PC-3 (cell line): ENCODE data around the gene MAB21L2. TPM values are rescaled to one million over a fixed set of nuclear protein-coding genes. Genes with fewer than 3 reads are reported as not detected.

Experiments used
- ATAC-seq: fragments of 200-7000 bp; cut with Tn5 transposase; 2 replicates; pipeline ENCODE4 v1.9.1; 2020; ENCODE audit warnings: mild to moderate bottlenecking, moderate library complexity
- BruUV-seq: library from RNA; stranded (reverse); fragments of 400-500 nt; replicated peaks from 2 replicates; lab custom pipeline; 2021; lab: Mats Ljungman, UMichigan
- CTCF ChIA-PET: fragments of 300-600 bp; sonication (Branson Sonifier 250); formaldehyde crosslinking; loops from one replicate; lab custom pipeline; 2022; ENCODE audit warnings: antibody characterized with exemption; lab: Charles Lee
- POLR2A ChIA-PET: fragments of 300-600 bp; sonication (Branson Sonifier 250); formaldehyde crosslinking; loops from one replicate; lab custom pipeline; 2022; ENCODE audit warnings: antibody characterized with exemption; ENCODE audit not compliant: unreplicated experiment; lab: Charles Lee
- DNase-seq: peaks from one replicate; pipeline ENCODE4 v3.0.0-alpha.2; 2015
- H2AFZ ChIP-seq: fragments of 300-600 bp; sonication (generic); 2 replicates; pipeline ENCODE4 v1.6.0; 2016; ENCODE audit warnings: antibody characterized with exemption, low read length
- H3F3A ChIP-seq: fragments of 300-600 bp; sonication (generic); one replicate; pipeline ENCODE4 v1.6.0; 2017; ENCODE audit warnings: antibody characterized with exemption, low read length, control low read depth, mild to moderate bottlenecking; ENCODE audit not compliant: unreplicated experiment
- H3K27ac ChIP-seq: fragments of 300-600 bp; sonication (generic); 2 replicates; pipeline ENCODE4 v1.5.1; 2016; ENCODE audit warnings: mild to moderate bottlenecking, low read length
- H3K27me3 ChIP-seq: fragments of 300-600 bp; sonication (generic); 2 replicates; pipeline ENCODE4 v1.6.1; 2016; ENCODE audit warnings: low read length, mixed read lengths
- H3K36me3 ChIP-seq: fragments of 300-600 bp; sonication (generic); 2 replicates; pipeline ENCODE4 v1.6.1; 2016; ENCODE audit warnings: low read depth, mixed run types, low read length, mixed read lengths
- H3K4me1 ChIP-seq: fragments of 300-600 bp; sonication (generic); 2 replicates; pipeline ENCODE4 v1.5.1; 2016; ENCODE audit warnings: low read length; ENCODE audit not compliant: insufficient read depth
- H3K4me2 ChIP-seq: fragments of 300-600 bp; sonication (generic); 2 replicates; pipeline ENCODE4 v1.6.0; 2016; ENCODE audit warnings: low read length
- H3K4me3 ChIP-seq: fragments of 300-600 bp; sonication (generic); 2 replicates; pipeline ENCODE4 v1.5.1; 2016; ENCODE audit warnings: mild to moderate bottlenecking, low read length, mixed read lengths
- H3K79me2 ChIP-seq: fragments of 300-600 bp; sonication (generic); 2 replicates; pipeline ENCODE4 v1.6.1; 2017; ENCODE audit warnings: low read length, mixed read lengths
- H3K9ac ChIP-seq: fragments of 300-600 bp; sonication (generic); 2 replicates; pipeline ENCODE4 v1.6.0; 2016; ENCODE audit warnings: mild to moderate bottlenecking, low read length
- H3K9me2 ChIP-seq: fragments of 300-600 bp; sonication (generic); replicated peaks from 2 replicates; pipeline ENCODE4 v1.6.1; 2016; ENCODE audit warnings: mixed run types, low read length, mixed read lengths
- H3K9me3 ChIP-seq: fragments of 300-600 bp; sonication (generic); 2 replicates; pipeline ENCODE4 v1.6.1; 2016; ENCODE audit warnings: low read length, mixed read lengths
- H4K20me1 ChIP-seq: fragments of 300-600 bp; sonication (generic); 2 replicates; pipeline ENCODE4 v1.6.1; 2016; ENCODE audit warnings: low read length, mixed read lengths
- CTCF ChIP-seq: fragments of 300-600 bp; sonication (generic); conservative IDR thresholded peaks from 2 replicates; pipeline ENCODE4 v1.5.1; 2017; ENCODE audit warnings: antibody characterized with exemption, low read depth, mild to moderate bottlenecking, low read length
- EZH2 ChIP-seq: fragments of 300-600 bp; sonication (generic); IDR thresholded peaks from one replicate; pipeline ENCODE4 v1.6.1; 2017; ENCODE audit warnings: antibody characterized with exemption, mild to moderate bottlenecking, low read length; ENCODE audit not compliant: unreplicated experiment
- EZH2phosphoT487 ChIP-seq: fragments of 300-600 bp; sonication (generic); IDR thresholded peaks from 2 replicates; pipeline ENCODE4 v1.6.1; 2018; ENCODE audit warnings: mild to moderate bottlenecking, antibody characterized with exemption, low read length, borderline replicate concordance
- intact Hi-C: fragments of 100-400 bp; cut with micrococcal nuclease; formaldehyde crosslinking; loops from 2 replicates; pipeline ENCODE4 v1.9.0; 2023
- total RNA-seq: library from RNA; depleted of rRNA; stranded (reverse); fragments of >200 nt; gene quantifications from 2 replicates; pipeline ENCODE4 v1.2.3, GENCODE V29; 2014

The MAB21L2 gene
- total RNA-seq, 1 experiment from 2014 or later, result not detected

- BruUV-seq, result no TSS peak
- Histone ChIP-seq H3K9ac (no peak overlapping the region), H3F3A (no peaks in the 10 kb centered on the region), H3K27me3 (no peaks in the 10 kb centered on the region), H4K20me1 (no peaks in the 10 kb centered on the region), H3K27ac (no peak overlapping the region), H3K4me1 (no peaks in the 10 kb centered on the region), H3K9me3 (no peaks in the 10 kb centered on the region), H3K4me2 (no peak overlapping the region), H3K79me2 (no peaks in the 10 kb centered on the region), H2AFZ (no peak overlapping the region), H3K9me2 (no peaks in the 10 kb centered on the region), H3K4me3 (no peak overlapping the region), H3K36me3 (no peaks in the 10 kb centered on the region; the same call in 1 of the 2 replicates)
- intact Hi-C loops, result no loop called here
- no peak for ATAC-seq
- DNase-seq, result no peak
- ChIA-PET POLR2A (no interaction called here), CTCF (no interaction called here)
- TF ChIP-seq CTCF (no peak), EZH2phosphoT487 (no peak), EZH2 (no peak)
Measured at GRCh38 chr4:150581641-150582051, 305 bp upstream of the MAB21L2 start.

GRCh38 chr4:150582873-150583286 lies 929 bp downstream of the MAB21L2 start:
- no peaks in the 10 kb centered on the region for H3K9me2 ChIP-seq
- no peaks in the 10 kb centered on the region for H3K9me3 ChIP-seq
- no peaks in the 10 kb centered on the region for H3K27me3 ChIP-seq
- no peak overlapping the region for H3K4me2 ChIP-seq
- H3K4me1 ChIP-seq, result no peaks in the 10 kb centered on the region
- H3K4me3 ChIP-seq, result no peak overlapping the region
- intact Hi-C loops, result no loop called here
- no peak overlapping the region for H3K27ac ChIP-seq
- H2AFZ ChIP-seq, result no peak overlapping the region
- H3K79me2 ChIP-seq, result no peaks in the 10 kb centered on the region
- no peak overlapping the region for H3K9ac ChIP-seq
- H3F3A ChIP-seq, result no peaks in the 10 kb centered on the region
- ChIA-PET CTCF (interaction anchor here (0.5 kb wide), 1 partner anchor 160 kb away, joined by 3 read pairs; no protein-coding TSS in a partner anchor), POLR2A (no interaction called here)
- H4K20me1 ChIP-seq, result no peaks in the 10 kb centered on the region
- no peak for TF ChIP-seq CTCF
- no peak for TF ChIP-seq EZH2phosphoT487
- no peak for TF ChIP-seq EZH2
- H3K36me3 ChIP-seq, result no peaks in the 10 kb centered on the region; the same call in 1 of the 2 replicates
- no peak for DNase-seq
- BruUV-seq, result no TSS peak
- ATAC-seq, result no peak

- intact Hi-C loops, result no loop called here
- TF ChIP-seq EZH2phosphoT487, result no peak
- TF ChIP-seq EZH2, result no peak
- TF ChIP-seq CTCF, result no peak
- H3F3A ChIP-seq, result no peaks in the 10 kb centered on the region
- H3K9me3 ChIP-seq, result no peaks in the 10 kb centered on the region
- no peak overlapping the region for H3K4me2 ChIP-seq
- no peaks in the 10 kb centered on the region for H3K4me1 ChIP-seq
- H4K20me1 ChIP-seq, result no peaks in the 10 kb centered on the region
- ATAC-seq (no peak), DNase-seq (no peak)
- ChIA-PET CTCF (no interaction called here), POLR2A (no interaction called here)
- no peak overlapping the region for H3K27ac ChIP-seq
- no peak overlapping the region for H3K4me3 ChIP-seq
- H3K9ac ChIP-seq, result no peak overlapping the region
- no peaks in the 10 kb centered on the region for H3K9me2 ChIP-seq
- no peaks in the 10 kb centered on the region for H3K79me2 ChIP-seq
- H3K36me3 ChIP-seq, result no peaks in the 10 kb centered on the region; the same call in 1 of the 2 replicates
- BruUV-seq, result no TSS peak
- no peaks in the 10 kb centered on the region for H3K27me3 ChIP-seq
- no peak overlapping the region for H2AFZ ChIP-seq
Measured at GRCh38 chr4:150583287-150584110, 1.5 kb downstream of the MAB21L2 start.
